Brain pericyte (primary cell): ENCODE results near the gene SYT3.

Experiments used
- DNase-seq: peaks from one replicate; pipeline ENCODE4 v3.0.0-alpha.2; 2012; ENCODE audit warnings: low read depth, low spot score

SYT3 gene, protein sequence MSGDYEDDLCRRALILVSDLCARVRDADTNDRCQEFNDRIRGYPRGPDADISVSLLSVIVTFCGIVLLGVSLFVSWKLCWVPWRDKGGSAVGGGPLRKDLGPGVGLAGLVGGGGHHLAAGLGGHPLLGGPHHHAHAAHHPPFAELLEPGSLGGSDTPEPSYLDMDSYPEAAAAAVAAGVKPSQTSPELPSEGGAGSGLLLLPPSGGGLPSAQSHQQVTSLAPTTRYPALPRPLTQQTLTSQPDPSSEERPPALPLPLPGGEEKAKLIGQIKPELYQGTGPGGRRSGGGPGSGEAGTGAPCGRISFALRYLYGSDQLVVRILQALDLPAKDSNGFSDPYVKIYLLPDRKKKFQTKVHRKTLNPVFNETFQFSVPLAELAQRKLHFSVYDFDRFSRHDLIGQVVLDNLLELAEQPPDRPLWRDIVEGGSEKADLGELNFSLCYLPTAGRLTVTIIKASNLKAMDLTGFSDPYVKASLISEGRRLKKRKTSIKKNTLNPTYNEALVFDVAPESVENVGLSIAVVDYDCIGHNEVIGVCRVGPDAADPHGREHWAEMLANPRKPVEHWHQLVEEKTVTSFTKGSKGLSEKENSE

DNA sequence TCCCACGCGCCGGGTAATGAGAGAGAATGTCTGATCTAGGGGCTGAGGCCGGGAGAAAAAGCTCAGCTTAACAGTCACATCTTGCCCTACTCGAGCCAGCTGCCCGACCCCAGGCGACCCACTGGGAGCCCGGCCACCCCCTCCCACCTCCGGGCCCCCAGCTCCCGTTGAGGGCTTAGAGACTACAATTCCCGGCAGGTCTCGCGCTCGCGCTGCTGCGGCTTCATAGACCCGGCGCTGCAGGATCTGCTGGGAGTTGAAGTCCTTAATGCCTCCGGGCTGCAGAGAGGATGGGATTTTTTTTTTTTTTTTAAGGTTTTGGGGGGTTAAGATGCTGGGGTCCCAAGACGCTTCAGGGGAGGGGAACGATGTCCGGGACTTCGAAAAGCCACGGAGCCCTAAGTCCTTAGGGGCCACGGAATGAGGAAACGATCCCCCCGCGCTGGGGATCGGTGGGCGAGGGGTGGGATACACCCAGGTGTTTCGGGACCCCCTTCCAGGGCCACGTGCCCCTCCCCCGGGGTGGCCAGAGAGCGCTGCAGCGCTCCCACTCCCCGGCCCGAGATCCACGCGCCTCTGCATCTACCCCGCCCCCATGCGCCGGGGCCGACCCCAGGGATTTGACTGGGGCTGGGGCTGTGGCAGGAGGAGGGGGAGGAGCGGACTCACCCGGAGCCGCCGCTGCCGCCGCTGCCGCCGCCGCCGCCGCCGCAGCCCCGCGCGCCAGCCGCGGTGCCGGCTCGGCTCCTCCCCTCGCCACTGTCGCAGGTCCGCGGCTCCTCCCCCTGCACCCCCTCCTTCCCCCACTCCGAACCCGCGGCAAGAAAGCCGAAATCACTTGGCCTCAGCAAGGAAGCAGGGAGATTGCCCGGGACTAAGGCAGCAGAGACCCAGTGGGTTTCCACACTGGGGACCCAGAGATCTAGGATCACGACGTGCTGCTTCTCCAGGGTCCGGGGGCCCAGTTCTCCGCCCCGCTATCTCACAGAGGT lies at the start of gene SYT3:
TSS of gene SYT3 (minus strand) at position 761 of the 992 bp plus-strand sequence. CDS start 2,470 bp downstream, outside the sequence.
- DNase-seq, result no peak

DNA sequence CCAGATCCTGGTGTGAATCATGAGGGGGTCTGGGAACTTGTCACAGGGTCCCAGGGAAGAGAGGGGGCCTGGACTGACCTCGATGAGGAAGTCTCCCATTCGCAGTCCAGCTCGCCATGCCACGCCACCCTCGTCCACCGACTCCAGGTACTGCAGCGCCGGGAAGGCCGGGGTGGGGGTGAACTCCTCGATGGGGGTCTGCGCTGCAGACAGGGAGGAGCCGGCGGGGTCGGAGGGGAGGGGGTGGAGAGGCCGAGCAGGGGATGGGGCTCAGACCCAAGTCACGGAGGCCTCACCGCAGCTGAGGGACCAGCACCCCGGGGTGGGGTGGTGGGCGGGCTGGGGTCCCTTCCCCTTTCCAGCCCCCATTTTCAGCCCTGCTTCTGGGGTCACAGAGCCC lies 49.1 kb upstream of the SYT3 start:
- DNase-seq, result no peak

DNA sequence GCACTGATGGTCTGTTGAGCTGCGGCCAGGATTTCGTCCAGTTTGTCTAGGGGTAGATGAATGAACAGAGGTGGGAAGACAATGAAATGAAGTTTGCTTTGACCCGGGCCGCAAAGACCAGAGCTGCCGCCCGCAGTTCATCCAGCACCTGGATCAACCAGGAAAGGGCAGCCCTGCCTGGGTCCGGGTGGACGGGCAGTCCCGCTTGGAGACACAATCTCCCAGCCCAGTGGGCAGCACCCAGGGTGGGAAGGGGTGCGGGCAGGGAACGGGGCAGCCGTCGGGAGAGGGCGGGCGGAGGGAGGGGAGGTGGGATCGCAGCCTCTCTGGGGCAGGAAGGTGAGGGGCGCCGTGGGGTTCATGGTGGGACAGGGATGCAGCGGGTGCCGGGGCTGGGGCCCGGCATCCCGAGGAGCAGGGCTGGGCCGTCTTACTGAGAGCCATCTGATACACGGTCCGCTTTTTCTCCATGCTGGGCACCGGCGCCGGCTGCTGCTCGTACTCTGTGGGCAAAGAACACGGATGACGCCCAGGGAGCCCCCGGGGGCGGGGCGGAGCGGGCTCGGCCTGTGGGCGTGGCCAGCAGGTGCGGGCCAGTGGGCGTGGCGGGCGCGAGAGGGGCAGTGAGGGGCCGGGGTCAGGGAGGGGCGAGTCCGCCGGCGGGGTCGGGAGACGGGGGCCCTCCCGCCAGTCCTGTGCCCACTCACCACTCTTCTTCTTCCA lies 46.8 kb upstream of the SYT3 start:
- DNase-seq, result no peak

DNA sequence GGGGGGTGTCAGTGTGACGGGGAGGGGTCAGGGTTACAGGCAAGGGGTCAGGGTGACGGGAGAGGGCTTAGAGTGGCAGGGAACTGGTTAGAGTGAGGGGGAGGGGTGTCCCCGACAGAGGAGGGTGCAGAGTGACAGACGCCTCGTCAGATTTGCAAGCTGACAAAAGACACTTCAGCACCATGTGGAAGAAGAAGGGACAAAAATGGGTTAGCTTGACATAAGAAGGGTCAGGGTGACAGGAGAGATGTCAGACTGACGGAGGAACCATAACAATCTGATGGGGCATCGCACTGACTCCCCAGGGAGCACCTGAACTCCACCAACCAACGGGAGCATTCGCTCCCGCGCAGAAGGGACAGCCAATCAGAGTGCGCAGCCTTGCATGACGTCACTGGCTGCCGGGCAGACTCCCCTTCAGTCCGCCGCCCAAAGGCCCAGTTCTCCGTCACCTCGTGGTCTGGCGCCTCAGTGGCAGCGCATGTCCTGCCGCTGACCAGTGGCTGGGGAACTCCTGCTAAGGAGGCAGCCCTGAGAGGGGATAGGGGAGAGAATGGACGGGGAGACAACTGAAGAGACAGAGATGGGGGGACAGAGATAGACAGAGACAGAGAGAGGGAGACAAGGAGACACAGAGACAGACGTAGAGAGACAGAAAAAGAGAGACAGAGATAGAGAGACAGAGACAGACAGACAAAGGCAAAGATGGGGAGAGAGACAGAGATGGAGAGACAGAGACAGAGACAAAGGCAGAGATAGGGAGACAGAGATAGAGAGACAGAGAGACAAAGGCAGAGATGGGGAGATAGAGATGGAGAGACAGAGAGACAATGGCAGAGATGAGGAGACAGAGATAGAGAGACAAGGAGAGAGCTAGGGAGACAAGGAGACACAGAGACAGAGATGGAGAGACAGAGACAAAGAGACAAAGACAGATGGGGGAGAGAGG lies 39.8 kb upstream of the SYT3 start:
- no peak for DNase-seq

DNA sequence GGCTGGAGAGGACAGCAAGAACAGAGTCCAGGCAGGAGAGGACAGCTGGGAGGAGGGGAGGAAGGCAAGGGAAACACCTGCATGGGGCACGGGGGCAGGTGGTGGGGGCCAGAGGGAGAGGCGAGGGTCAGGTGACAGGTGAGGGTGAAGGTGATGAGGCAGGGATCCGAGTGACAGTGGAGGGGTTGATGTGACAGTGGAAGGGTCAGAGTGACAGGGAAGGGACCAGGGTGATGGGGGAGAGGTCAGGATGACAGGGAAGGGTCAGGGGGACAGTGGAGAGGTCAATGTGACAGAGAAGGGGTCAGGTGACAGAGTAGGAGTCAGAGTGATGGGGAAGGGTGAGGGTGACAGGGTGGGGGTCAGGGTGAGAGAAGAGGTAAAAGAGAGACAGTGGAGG lies 38.6 kb upstream of the SYT3 start:
- no peak for DNase-seq

DNA sequence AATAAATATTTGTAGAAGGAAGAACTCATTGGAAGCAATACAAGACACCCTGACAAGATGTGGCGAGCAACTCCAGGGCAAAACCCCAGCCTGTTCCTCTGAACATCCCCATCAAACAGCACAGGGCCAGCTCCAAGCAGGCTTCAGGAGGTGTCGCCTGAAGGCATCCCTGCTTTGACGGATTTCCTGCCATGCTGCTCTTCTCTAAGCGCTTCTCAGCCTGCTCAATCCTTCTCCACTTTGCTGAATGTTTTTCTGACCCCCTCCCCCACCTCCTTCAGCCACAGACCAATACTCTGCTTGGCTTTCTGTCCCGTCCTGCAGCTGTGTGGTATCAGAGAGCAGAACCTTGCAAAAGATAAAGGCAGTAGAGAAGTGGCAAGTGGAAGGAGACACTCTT lies 38.0 kb upstream of the SYT3 start:
- no peak for DNase-seq

DNA sequence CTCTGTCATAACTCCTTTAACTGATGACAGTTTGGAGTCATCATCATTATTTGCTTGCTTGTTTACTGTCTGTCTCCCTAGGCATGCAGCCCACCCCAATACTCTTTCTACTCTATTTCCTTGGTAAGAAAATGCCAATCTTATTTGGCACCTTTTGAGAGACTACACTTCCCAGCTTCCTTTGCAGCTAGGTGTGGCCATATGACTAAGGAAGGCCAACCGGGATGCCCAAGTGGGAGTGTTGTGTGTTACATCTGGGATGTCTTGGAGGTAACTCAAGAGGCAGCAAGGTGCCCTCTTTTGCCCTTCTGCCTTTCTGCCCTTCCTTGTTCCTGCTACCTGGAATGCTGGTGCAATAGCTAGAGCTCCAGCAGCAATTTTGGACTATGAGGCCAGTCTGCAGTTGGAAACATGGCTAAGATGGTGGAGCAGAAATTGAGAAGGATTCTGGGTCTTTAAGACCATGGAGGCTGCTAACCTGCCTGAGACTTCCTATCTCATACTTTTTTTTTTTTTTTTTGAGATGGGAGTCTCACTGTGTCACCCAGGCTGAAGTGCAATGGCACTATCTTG lies 37.0 kb upstream of the SYT3 start:
- no peak for DNase-seq

DNA sequence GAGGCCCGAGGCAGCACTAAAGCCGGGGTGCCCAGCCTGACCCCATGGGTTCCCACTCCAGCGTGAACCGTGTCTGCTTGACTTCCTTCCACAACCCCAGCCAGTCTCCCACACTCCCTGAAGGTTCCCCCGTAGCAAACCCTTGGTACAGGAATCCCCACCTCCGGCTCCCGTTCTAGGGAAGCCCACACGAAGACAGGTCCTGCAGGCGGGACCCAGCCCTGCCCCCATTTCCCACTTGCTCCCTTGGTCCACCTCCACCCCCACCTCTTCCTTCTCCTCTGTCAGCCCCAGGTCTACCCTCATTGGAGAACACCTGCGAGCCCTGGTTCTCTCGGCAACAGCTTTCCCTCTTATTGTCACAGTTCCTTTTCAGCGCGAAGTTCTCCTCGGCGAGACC lies 33.4 kb upstream of the SYT3 start:
- DNase-seq, result no peak

DNA sequence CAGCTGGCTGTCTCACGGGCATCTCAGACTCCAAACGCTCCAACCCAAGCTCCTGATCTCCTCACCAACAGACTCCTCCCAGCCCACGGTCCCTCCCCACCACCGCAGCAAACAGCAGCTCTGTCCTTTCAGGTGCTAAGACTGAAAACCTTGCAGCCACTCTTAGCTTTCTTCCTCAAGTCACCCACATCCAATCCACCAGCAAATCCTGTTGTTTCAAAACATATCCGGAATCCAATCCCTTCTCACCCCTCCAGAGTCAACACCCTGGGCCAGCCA lies 30.4 kb upstream of the SYT3 start:
- DNase-seq, result no peak

DNA sequence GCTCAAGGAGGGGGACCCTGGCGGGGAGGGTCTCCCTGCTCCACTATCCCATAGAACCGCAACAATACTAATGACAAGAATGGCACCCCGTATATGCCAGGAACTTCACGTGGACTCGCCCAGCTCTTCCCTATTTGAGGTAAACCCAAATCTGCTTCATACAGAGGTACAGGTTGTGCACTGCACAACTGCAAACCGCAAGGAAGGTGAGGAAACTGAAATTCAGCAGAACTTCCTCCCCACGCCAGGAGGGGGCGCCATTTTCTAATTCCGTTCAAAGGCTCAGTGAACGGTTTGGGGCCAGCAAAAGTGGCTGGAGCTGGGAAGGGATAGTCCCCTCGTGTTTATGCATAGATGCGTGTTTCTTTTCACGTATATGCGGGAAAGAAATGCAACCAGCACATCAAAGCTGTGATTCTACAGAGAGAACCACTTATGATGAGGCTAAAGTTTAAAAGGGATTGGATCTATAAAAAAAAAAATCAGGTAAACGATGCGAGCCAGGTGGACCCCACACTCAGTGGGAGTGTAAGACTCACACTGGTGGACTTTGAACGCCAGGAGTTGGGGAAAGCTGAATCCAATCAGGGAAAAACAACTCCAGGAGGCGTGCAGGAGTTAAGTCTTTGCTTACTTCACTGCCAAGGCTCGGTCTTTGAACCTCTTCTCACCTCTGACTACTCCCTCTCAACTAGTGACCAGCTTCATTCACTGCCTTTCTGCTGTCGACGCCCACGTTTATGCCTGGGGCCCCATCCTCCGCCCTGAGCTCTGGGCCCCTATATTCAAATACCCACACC lies 29.8 kb upstream of the SYT3 start:
- DNase-seq, result no peak

DNA sequence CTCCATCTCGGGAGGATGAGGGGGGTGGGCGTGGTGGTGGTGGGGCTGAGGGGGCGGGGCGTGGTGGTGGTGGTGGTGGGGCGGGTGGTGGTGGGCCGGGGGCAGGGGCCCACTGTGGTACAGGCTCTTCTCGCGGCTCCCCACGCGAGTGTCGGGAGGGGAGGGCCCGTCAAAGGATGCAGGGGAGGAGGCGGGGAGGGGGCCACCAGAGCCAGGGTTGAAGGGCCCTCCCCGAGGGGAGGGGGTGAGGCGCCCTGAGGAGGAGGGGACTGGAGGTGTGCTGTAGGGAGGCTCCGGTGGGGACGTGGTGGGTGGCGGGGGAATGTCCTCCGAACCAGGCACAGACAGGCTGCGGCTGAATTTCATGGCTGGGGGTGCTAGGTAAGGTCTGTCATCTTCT lies 29.2 kb upstream of the SYT3 start:
- DNase-seq, result no peak

DNA sequence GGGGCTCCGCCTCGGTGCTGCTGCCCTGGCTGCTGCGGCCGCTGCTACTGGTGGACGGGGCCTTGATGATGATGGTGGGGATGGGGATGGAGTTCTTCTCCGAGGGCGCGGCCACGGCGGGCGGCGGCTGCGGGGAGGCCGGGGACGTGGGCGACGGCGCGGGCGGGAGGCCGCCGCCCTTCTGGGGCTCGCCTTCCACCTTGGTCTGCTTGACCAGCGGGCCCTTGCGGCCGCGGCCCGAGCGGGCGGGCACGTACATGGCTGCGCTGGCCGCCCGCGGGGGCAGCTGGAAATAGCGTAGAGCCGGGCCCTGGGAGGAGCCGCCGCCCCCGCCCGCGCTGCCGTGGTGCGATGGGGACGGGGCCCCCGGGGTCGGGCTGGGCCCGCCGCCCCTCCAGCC lies 28.7 kb upstream of the SYT3 start:
- DNase-seq, result no peak

DNA sequence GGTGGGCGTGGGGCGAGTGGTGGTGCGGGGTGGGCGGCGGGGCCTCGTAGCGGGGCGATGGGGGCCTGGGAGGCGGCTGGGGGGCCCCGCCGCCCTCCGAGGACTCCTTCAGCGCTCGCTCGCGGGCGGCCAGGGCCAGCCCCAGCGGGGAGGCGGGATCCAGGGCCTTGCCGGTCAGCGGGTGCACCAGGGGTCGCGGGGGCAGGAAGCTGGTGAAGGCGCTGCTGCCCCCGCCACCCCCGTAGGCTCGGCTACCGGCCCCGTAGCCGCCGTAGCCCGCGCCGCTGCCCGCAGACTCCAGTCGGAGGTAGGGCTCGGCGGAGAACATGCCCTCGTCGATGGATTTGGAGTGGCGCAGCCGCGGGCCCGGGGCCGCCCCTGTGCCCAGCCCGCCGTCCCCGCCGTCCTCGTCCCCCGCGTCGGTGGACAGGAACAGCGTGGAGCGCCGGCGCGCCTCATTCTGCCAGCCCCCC lies 28.1 kb upstream of the SYT3 start:
- no peak for DNase-seq

DNA sequence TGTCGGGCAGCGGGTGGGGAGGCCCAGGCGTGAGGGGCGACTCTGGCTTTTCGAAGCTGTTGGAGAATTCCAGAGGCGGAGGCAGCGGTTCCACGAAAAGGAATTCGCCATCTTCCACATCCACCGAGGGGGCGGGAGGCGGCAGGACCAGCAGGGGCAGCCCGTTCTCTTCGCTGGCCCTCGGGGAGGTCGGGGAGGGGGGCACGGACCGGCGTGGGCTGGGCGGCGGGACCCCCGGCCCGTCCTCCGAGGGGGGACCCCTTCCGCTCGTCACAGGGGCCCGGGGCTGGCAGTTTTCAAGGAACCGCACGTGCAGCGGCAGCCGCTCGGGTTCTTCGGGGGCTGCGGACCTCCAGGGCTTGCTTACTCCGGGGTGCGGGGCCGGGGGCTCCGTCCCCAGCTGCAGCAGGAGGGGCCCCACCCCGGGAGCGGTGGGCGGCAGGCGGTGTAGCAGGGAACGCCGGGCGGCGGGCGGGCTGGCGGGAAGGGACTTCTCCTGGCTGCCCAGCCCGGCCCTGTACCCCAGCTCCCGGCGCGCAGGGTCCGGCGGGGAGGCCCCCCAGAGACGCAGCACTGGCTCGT lies 27.6 kb upstream of the SYT3 start:
- DNase-seq, result no peak

DNA sequence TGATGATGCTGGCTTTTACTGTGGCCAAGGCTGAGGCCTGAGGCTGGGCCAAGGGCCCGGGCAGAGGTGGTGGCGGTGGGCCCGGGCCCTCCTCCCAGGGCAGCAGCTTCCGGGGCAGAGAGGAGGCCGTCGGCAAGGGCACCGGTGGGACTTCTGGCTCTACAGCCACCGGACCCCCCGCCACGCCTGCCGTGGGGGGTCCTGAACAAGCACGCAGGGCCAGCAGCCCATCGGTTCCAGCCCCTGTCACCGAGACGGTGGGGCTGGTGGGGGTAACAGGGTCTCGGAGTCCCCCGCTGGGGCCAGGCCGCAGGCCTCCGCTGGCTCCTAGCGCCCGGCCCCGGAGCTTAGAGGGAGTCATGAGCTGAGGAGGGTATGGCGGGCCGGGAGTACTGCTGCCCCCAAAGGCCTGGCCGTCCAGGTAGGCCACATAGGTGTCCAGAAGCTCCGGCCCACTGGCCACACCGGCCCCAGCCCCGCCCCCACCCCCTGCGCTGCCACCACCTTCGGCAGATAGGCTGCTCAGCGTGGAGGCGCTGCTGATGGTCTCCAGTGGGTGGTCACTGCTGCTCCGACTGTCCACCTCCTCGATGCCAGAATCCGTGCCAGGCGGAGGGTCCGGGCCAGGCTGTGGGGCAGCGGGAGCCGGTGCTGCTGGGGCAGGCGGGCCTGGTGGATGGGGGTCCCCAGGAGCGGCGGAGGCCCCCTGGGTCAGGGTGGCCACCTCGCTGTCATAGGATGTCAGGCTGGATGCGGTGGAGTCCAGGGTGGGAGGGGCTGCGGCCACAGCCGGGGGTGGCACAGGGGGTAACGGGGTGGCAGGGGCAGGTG lies 26.9 kb upstream of the SYT3 start:
- DNase-seq, result no peak

DNA sequence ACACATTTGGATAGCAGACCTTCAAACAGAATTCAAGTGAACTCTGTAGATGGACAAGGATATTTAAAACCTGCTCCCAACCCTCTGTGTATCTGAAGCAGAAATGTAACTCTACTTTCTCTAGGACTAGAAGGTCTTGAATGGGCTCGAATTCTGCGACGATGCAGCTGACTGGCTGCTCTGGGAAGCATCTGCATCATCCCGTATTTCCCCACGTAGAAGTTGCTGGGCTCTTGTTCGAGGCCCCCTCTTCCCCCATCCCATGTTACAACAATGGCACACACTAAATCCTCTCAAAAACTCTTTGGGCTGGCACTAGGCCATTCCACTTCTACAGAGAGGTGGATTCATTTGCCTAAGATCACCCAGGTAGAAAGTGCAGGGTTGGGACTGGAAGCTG lies 24.5 kb upstream of the SYT3 start:
- no peak for DNase-seq

DNA sequence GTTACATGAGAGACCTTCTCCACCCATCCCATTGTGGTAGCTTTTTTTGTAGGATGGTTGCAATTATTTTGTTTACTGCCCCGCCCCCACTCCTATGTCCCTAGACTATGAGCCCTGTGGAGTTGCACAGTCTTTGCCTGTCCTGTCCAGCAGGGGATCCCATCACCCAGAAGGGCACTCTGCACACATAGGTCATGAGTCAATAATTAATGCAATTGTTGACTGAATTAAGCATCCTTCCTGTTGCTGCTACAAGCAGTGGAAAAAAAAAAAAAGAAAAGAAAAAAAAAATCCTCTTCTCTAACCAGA lies 23.8 kb upstream of the SYT3 start:
- DNase-seq, result no peak
